PC-3 (cell line): Measurements from ENCODE around the gene AFF3. TPM values are rescaled to one million over a fixed set of nuclear protein-coding genes. Genes with fewer than 3 reads are reported as not detected.

Experiments used
- ATAC-seq: fragments of 200-7000 bp; cut with Tn5 transposase; 2 replicates; pipeline ENCODE4 v1.9.1; 2020; ENCODE audit warnings: mild to moderate bottlenecking, moderate library complexity
- BruUV-seq: library from RNA; stranded (reverse); fragments of 400-500 nt; replicated peaks from 2 replicates; lab custom pipeline; 2021; lab: Mats Ljungman, UMichigan
- CTCF ChIA-PET: fragments of 300-600 bp; sonication (Branson Sonifier 250); formaldehyde crosslinking; loops from one replicate; lab custom pipeline; 2022; ENCODE audit warnings: antibody characterized with exemption; lab: Charles Lee
- POLR2A ChIA-PET: fragments of 300-600 bp; sonication (Branson Sonifier 250); formaldehyde crosslinking; loops from one replicate; lab custom pipeline; 2022; ENCODE audit warnings: antibody characterized with exemption; ENCODE audit not compliant: unreplicated experiment; lab: Charles Lee
- DNase-seq: peaks from one replicate; pipeline ENCODE4 v3.0.0-alpha.2; 2015
- H2AFZ ChIP-seq: fragments of 300-600 bp; sonication (generic); 2 replicates; pipeline ENCODE4 v1.6.0; 2016; ENCODE audit warnings: antibody characterized with exemption, low read length
- H3F3A ChIP-seq: fragments of 300-600 bp; sonication (generic); one replicate; pipeline ENCODE4 v1.6.0; 2017; ENCODE audit warnings: antibody characterized with exemption, low read length, control low read depth, mild to moderate bottlenecking; ENCODE audit not compliant: unreplicated experiment
- H3K27ac ChIP-seq: fragments of 300-600 bp; sonication (generic); 2 replicates; pipeline ENCODE4 v1.5.1; 2016; ENCODE audit warnings: mild to moderate bottlenecking, low read length
- H3K27me3 ChIP-seq: fragments of 300-600 bp; sonication (generic); 2 replicates; pipeline ENCODE4 v1.6.1; 2016; ENCODE audit warnings: low read length, mixed read lengths
- H3K36me3 ChIP-seq: fragments of 300-600 bp; sonication (generic); 2 replicates; pipeline ENCODE4 v1.6.1; 2016; ENCODE audit warnings: low read depth, mixed run types, low read length, mixed read lengths
- H3K4me1 ChIP-seq: fragments of 300-600 bp; sonication (generic); 2 replicates; pipeline ENCODE4 v1.5.1; 2016; ENCODE audit warnings: low read length; ENCODE audit not compliant: insufficient read depth
- H3K4me2 ChIP-seq: fragments of 300-600 bp; sonication (generic); 2 replicates; pipeline ENCODE4 v1.6.0; 2016; ENCODE audit warnings: low read length
- H3K4me3 ChIP-seq: fragments of 300-600 bp; sonication (generic); 2 replicates; pipeline ENCODE4 v1.5.1; 2016; ENCODE audit warnings: mild to moderate bottlenecking, low read length, mixed read lengths
- H3K79me2 ChIP-seq: fragments of 300-600 bp; sonication (generic); 2 replicates; pipeline ENCODE4 v1.6.1; 2017; ENCODE audit warnings: low read length, mixed read lengths
- H3K9ac ChIP-seq: fragments of 300-600 bp; sonication (generic); 2 replicates; pipeline ENCODE4 v1.6.0; 2016; ENCODE audit warnings: mild to moderate bottlenecking, low read length
- H3K9me2 ChIP-seq: fragments of 300-600 bp; sonication (generic); replicated peaks from 2 replicates; pipeline ENCODE4 v1.6.1; 2016; ENCODE audit warnings: mixed run types, low read length, mixed read lengths
- H3K9me3 ChIP-seq: fragments of 300-600 bp; sonication (generic); 2 replicates; pipeline ENCODE4 v1.6.1; 2016; ENCODE audit warnings: low read length, mixed read lengths
- H4K20me1 ChIP-seq: fragments of 300-600 bp; sonication (generic); 2 replicates; pipeline ENCODE4 v1.6.1; 2016; ENCODE audit warnings: low read length, mixed read lengths
- CTCF ChIP-seq: fragments of 300-600 bp; sonication (generic); conservative IDR thresholded peaks from 2 replicates; pipeline ENCODE4 v1.5.1; 2017; ENCODE audit warnings: antibody characterized with exemption, low read depth, mild to moderate bottlenecking, low read length
- EZH2 ChIP-seq: fragments of 300-600 bp; sonication (generic); IDR thresholded peaks from one replicate; pipeline ENCODE4 v1.6.1; 2017; ENCODE audit warnings: antibody characterized with exemption, mild to moderate bottlenecking, low read length; ENCODE audit not compliant: unreplicated experiment
- EZH2phosphoT487 ChIP-seq: fragments of 300-600 bp; sonication (generic); IDR thresholded peaks from 2 replicates; pipeline ENCODE4 v1.6.1; 2018; ENCODE audit warnings: mild to moderate bottlenecking, antibody characterized with exemption, low read length, borderline replicate concordance
- intact Hi-C: fragments of 100-400 bp; cut with micrococcal nuclease; formaldehyde crosslinking; loops from 2 replicates; pipeline ENCODE4 v1.9.0; 2023
- total RNA-seq: library from RNA; depleted of rRNA; stranded (reverse); fragments of >200 nt; gene quantifications from 2 replicates; pipeline ENCODE4 v1.2.3, GENCODE V29; 2014

AFF3 gene
- total RNA-seq, 1 experiment from 2014 or later: 0.04 TPM

GRCh38 chr2:99520813-99521212, 621.6 kb downstream of the AFF3 start:
- Histone ChIP-seq H3K79me2 (no peaks in the 10 kb centered on the region), H3K4me3 (no peak overlapping the region), H3K4me1 (no peaks in the 10 kb centered on the region), H3K27ac (no peak overlapping the region), H3K36me3 (no peaks in the 10 kb centered on the region), H2AFZ (no peak overlapping the region), H3K9me3 (no peaks in the 10 kb centered on the region), H3K27me3 (no peaks in the 10 kb centered on the region), H3K9me2 (no peaks in the 10 kb centered on the region), H3K4me2 (no peak overlapping the region), H4K20me1 (no peaks in the 10 kb centered on the region), H3K9ac (no peak overlapping the region), H3F3A (no peaks in the 10 kb centered on the region)
- no peak for ATAC-seq
- DNase-seq: no peak
- ChIA-PET POLR2A (no interaction called here), CTCF (no interaction called here)
- no TSS peak for BruUV-seq
- intact Hi-C loops: no loop called here
- TF ChIP-seq CTCF: no peak
- no peak for TF ChIP-seq EZH2phosphoT487
- no peak for TF ChIP-seq EZH2

GRCh38 chr2:99520195-99520594, 622.2 kb downstream of the AFF3 start:
- intact Hi-C loops: no loop called here
- DNase-seq: no peak
- Histone ChIP-seq H3K4me2 (no peak overlapping the region), H3K9ac (no peak overlapping the region), H3K9me2 (no peaks in the 10 kb centered on the region), H3K4me3 (no peak overlapping the region), H3K36me3 (no peaks in the 10 kb centered on the region), H3K79me2 (no peaks in the 10 kb centered on the region), H3K4me1 (no peaks in the 10 kb centered on the region), H4K20me1 (no peaks in the 10 kb centered on the region), H3K9me3 (no peaks in the 10 kb centered on the region), H3K27me3 (no peaks in the 10 kb centered on the region), H2AFZ (no peak overlapping the region), H3F3A (no peaks in the 10 kb centered on the region), H3K27ac (no peak overlapping the region)
- ATAC-seq: no peak
- POLR2A ChIA-PET: no interaction called here
- TF ChIP-seq EZH2phosphoT487 (no peak), CTCF (no peak), EZH2 (no peak)
- BruUV-seq: no TSS peak
- CTCF ChIA-PET: no interaction called here

GRCh38 chr2:99514357-99514756, 628.0 kb downstream of the AFF3 start:
- Histone ChIP-seq H3K4me3 (no peak overlapping the region), H3K9ac (no peak overlapping the region), H3K79me2 (no peaks in the 10 kb centered on the region), H4K20me1 (no peaks in the 10 kb centered on the region), H3K4me1 (no peaks in the 10 kb centered on the region), H2AFZ (no peak overlapping the region), H3K27me3 (no peaks in the 10 kb centered on the region), H3K27ac (no peak overlapping the region), H3K9me2 (no peaks in the 10 kb centered on the region), H3F3A (no peaks in the 10 kb centered on the region), H3K4me2 (no peak overlapping the region), H3K36me3 (no peaks in the 10 kb centered on the region), H3K9me3 (no peaks in the 10 kb centered on the region)
- intact Hi-C loops: no loop called here
- TF ChIP-seq EZH2phosphoT487 (no peak), EZH2 (no peak), CTCF (no peak)
- ChIA-PET CTCF (no interaction called here), POLR2A (no interaction called here)
- ATAC-seq (no peak), DNase-seq (no peak)
- no TSS peak for BruUV-seq
